ENCODE results near the gene ASCC1.

DNA sequence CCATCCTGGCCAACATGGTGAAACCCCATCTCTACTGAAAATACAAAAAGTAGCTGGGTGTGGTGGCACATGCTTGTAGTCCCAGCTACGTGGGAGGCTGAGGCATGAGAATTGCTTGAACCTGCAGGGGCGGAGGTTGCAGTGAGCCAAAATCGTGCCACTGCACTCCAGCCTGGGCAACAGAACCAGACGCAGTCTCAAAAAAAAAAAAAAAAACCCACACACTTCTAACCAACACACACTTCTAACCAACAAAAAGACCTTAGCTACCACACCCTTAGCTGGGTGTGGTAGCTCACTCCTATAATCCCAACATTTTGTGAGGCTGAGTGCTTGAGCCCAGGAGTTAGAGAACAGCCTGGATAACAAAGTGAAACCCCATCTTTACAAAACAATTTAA, 93.9 kb downstream of the ASCC1 start:
- TF ChIP-seq, protein P1, sequence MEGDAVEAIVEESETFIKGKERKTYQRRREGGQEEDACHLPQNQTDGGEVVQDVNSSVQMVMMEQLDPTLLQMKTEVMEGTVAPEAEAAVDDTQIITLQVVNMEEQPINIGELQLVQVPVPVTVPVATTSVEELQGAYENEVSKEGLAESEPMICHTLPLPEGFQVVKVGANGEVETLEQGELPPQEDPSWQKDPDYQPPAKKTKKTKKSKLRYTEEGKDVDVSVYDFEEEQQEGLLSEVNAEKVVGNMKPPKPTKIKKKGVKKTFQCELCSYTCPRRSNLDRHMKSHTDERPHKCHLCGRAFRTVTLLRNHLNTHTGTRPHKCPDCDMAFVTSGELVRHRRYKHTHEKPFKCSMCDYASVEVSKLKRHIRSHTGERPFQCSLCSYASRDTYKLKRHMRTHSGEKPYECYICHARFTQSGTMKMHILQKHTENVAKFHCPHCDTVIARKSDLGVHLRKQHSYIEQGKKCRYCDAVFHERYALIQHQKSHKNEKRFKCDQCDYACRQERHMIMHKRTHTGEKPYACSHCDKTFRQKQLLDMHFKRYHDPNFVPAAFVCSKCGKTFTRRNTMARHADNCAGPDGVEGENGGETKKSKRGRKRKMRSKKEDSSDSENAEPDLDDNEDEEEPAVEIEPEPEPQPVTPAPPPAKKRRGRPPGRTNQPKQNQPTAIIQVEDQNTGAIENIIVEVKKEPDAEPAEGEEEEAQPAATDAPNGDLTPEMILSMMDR (conservative IDR thresholded peaks at IDR 0.05 in 1 of 2, IDR thresholded peaks at IDR 0.05 in 1 of 2; ENCODE audit: low read depth in 1 of 2, low read length in 2 of 2), result no peak
- no peak for TF ChIP-seq EZH2 (IDR thresholded peaks at IDR 0.05; ENCODE audit: low read length, missing control alignments)
